NOMO-1 (cell line): ENCODE data around the gene GAS2.

ENCODE experiments used
- DNase-seq, 2 experiments: peaks; one replicate each; lab custom pipeline; 2025; ENCODE audit not compliant: unreplicated experiment in 2 of 2; lab: John Stamatoyannopoulos, UW

Gene GAS2

GRCh38 chr11:22780952-22781593, 114.7 kb downstream of the GAS2 start:
- peak; percentile 54 to 58 for DNase-seq

- DNase-seq, result no peak
Observed at GRCh38 chr11:22785251-22785650, 118.8 kb downstream of the GAS2 start.

- DNase-seq, result no peak
Observed at GRCh38 chr11:22786475-22786874, 120.1 kb downstream of the GAS2 start.

- DNase-seq, result no peak
Observed at GRCh38 chr11:22787055-22787454, 120.6 kb downstream of the GAS2 start.

GRCh38 chr11:22787551-22788162, 121.2 kb downstream of the GAS2 start:
- DNase-seq, result peak; percentile 45 to 53

GRCh38 chr11:22792497-22792896, 126.1 kb downstream of the GAS2 start:
- peak in 1 of 2 experiments; percentile 13 for DNase-seq

GRCh38 chr11:22795914-22796313, 129.5 kb downstream of the GAS2 start:
- no peak for DNase-seq

GRCh38 chr11:22797047-22797446, 130.6 kb downstream of the GAS2 start:
- no peak for DNase-seq

GRCh38 chr11:22798901-22799300, 132.5 kb downstream of the GAS2 start:
- DNase-seq, result no peak

GRCh38 chr11:22800482-22800881, 134.1 kb downstream of the GAS2 start:
- DNase-seq, result no peak

- DNase-seq, result no peak
Observed at GRCh38 chr11:22802861-22803260, 136.4 kb downstream of the GAS2 start.

GRCh38 chr11:22807391-22807790, 141.0 kb downstream of the GAS2 start:
- no peak for DNase-seq

GRCh38 chr11:22807855-22808570, 141.6 kb downstream of the GAS2 start:
- DNase-seq, result peak in 1 of 2 experiments; percentile 40

GRCh38 chr11:22808571-22809197, 142.3 kb downstream of the GAS2 start:
- DNase-seq, result no peak

GRCh38 chr11:22809893-22810292, 143.5 kb downstream of the GAS2 start:
- DNase-seq, result no peak

GRCh38 chr11:22822203-22822602, 155.8 kb downstream of the GAS2 start:
- DNase-seq, result no peak

GRCh38 chr11:22828373-22828772, 162.0 kb downstream of the GAS2 start:
- no peak for DNase-seq

- DNase-seq, result peak; percentile 79 to 84
Observed at GRCh38 chr11:22829231-22830081, 163.0 kb downstream of the GAS2 start, which contains the start of gene SVIP. Gene SVIP (minus strand): TSS chr11:22829801. CDS start chr11:22829748, 53 bp downstream.

GRCh38 chr11:22830082-22830414, 163.6 kb downstream of the GAS2 start:
- DNase-seq, result no peak

- no peak for DNase-seq
Observed at GRCh38 chr11:22832315-22833015, 166.1 kb downstream of the GAS2 start.
